Loucy (cell line): Measurements from ENCODE around the gene GIMAP2.
"Not testable (repeated sequence)": the region's sequence is repeated elsewhere in the genome, so short reads cannot be mapped to it uniquely, and the experiment has no call there.

Source experiments
- CTCF ChIP-seq: fragments of 200-600 bp; sonication (generic); conservative IDR thresholded peaks from 2 replicates; pipeline ENCODE4 v1.5.1; 2014; ENCODE audit warnings: mild to moderate bottlenecking, antibody characterized with exemption, low read length
- EZH2phosphoT487 ChIP-seq: fragments of 200-600 bp; IDR thresholded peaks from 2 replicates; pipeline ENCODE4 v1.6.1; 2018; ENCODE audit warnings: antibody characterized with exemption, mild to moderate bottlenecking, moderate library complexity, borderline replicate concordance

- TF ChIP-seq CTCF, EZH2phosphoT487: not testable (repeated sequence)
These were observed 22.7 kb upstream of the GIMAP2 start for GRCh38 chr7:150662821-150663220.
